AG09319 (cell line): Measurements from ENCODE around the gene STX1A.

Experiments
- DNase-seq: peaks from one replicate; pipeline ENCODE4 v3.0.0-alpha.2; 2010; ENCODE audit warnings: low read depth; ENCODE audit errors: extremely low read depth
- TF ChIP-seq, protein P1 (sequence below): IDR thresholded peaks from 2 replicates; pipeline ENCODE4 v1.5.1; 2011; ENCODE audit warnings: low read depth, mild to moderate bottlenecking, inconsistent platforms, low read length, moderate library complexity

STX1A gene

DNA sequence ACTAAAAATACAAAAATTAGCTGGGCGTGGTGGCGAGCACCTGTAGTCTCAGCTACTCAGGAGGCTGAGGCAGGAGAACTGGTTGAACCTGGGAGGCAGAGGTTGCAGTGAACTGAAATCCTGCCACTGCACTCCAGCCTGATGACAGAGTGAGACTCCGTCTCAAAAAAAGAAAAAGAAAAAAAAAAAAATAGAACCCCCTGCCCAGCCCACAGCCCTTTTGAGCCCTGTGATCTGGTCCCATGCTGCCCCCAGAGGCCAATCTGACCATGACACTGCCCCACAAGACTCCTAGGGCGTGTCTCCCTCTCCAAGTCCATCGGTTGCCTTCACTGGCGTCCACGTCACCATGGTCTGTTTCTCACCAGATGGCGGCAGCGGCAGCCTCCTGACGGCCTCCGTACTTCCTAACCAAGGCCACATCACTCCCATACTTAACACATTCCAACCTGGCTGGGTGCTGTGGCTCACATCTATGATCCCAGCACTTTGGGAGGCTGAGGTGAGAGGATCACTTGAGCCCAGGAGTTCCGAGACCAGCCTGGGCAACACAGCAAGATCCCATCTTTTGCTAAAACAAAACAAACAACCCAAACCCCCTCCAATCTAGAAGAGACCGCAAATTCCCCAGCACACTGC is 18.0 kb downstream of the STX1A start:
- TF ChIP-seq, protein P1, sequence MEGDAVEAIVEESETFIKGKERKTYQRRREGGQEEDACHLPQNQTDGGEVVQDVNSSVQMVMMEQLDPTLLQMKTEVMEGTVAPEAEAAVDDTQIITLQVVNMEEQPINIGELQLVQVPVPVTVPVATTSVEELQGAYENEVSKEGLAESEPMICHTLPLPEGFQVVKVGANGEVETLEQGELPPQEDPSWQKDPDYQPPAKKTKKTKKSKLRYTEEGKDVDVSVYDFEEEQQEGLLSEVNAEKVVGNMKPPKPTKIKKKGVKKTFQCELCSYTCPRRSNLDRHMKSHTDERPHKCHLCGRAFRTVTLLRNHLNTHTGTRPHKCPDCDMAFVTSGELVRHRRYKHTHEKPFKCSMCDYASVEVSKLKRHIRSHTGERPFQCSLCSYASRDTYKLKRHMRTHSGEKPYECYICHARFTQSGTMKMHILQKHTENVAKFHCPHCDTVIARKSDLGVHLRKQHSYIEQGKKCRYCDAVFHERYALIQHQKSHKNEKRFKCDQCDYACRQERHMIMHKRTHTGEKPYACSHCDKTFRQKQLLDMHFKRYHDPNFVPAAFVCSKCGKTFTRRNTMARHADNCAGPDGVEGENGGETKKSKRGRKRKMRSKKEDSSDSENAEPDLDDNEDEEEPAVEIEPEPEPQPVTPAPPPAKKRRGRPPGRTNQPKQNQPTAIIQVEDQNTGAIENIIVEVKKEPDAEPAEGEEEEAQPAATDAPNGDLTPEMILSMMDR, result peak; percentile 55
- DNase-seq, result no peak

DNA sequence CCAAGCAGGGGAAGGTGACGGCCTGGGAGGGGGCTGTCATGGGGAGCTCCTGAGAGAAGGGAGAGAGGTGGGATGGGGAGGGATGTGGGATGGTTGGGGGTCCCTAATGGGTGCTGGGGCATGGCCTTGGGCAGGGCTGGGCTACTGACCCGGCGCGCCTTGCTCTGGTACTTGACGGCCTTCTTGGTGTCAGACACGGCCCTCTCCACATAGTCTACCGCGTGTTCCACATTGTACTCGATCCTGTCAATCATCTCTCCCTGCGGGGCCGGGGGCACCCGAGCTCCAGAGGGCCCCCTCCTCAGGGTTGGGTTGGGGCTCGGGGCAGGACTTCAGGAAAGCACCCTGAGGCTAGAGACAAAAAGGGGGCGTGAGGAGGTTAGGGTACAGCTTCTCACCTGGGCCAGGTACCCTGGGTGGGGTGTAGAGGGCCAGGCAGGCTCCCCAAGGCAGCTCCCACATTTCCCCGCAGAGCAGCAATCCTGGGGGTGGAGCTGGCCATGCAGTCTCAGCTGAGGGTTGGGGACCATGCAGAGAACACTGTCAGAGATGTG is 18.8 kb downstream of the STX1A start:
- TF ChIP-seq, protein P1, result no peak

DNA sequence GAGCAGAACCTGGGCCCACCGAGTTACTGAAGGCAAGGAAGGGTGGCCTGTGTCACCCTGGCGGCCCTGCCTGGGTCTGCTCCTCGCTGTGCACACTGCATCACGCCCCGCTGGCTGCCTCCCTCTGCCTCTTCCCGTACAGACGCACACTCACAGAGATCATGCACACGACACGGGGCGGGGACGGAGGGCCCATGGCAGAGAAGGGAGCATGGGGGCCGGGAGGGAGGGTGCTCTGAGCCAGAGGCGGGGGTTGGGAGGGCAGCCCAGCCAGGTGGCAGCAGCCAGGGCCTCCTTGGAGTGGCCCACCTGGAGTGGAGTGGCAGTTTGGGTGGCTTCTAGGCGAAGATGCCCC is 19.4 kb downstream of the STX1A start:
- TF ChIP-seq, protein P1, result no peak
- no peak for DNase-seq

More for the DNA sequence above, 18.8 kb downstream of the STX1A start:
- DNase-seq, result no peak

DNA sequence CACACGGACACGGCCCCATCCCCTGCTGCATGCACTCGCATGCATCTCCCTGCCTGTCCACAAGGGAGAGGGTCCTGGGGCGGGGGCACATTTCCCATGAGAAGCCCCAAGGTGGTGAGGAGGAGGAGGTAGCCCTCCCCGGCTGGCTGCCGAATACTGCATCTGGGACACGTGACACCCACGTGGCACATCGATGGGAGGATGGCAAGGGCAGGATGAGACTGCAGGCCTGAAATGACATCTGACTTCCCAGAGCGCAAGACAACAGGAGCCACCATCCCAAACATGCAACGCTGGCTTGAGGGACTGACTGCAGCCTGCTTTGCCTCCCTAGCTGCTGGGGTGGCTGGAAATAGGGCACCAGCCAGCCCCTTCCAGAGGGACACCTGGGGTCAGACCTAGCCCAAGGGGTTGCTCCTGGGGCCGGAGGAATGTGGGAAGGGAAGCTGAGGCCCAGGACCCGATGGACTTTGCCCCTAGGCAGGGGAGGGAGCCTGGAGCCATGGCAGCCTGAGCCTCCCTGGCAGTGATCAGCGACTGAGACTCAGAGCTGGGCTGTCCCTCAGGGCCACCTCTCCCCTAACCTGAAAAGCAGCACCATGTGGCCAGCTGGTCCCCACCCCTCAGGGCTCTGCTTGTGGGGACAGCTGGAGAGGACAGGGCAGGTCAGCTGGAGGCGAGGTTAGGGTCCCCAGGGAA is 19.9 kb downstream of the STX1A start:
- DNase-seq, result no peak
- TF ChIP-seq, protein P1, result no peak

DNA sequence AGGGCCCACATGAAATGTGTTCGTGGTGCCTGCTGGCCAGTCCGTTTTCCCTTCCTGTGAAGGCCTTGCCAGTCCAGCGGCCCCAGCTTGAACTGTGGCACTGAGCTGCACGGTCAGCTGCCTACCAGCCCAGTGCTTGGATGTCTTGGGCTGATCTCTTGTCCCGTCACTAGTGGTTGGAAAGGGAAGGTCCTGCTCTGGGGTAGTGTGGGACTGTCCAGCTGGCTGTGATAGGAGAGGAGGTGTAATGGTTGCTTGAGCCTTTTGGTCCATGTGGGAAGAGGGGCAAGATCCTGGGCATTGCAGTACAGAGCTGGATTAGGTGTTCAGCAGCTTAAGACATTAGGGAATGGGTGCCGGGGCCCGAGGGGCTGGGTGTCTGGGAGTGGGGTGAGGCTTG is 21.1 kb downstream of the STX1A start:
- TF ChIP-seq, protein P1, result no peak
- DNase-seq, result no peak

DNA sequence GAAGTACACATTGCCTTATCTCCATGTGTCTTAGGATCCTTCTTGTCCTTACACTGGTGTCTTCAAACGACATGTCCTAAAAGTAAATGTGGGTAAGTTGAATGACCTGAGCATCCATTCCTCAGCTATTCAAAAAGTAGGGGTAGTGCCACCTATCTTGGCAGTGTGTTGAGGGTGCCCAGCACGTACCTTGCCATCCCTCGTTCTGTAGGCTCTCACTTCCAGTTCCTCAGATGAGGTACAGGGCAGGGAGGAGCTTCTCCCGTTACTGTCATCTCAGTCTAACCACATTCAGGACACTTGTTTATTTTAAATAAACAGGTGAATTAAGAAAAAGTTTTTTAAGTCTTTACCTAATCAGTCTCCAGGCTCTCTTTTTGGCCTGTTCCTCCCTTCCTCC is 23.1 kb downstream of the STX1A start:
- no peak for DNase-seq

DNA sequence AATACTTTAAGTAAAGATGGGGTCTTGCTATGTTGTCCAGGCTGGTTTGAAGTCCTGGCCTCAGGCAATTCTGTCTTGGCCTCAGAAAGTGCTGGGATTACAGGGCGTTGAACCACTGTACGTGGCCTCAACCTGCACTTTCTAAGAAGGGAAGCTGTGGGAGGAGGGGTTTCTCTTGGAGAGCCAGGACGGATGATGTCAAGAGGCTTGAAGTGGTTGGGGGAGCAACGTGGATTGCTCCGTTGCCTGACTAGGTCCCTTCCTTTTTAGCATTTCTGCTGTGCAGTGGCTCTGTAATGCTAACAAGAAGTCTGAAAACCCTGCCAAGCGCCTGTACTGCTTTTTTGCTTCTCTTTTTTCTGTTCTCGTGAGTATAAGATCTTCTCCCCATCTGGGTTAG is 28.8 kb downstream of the STX1A start:
- DNase-seq, result no peak
- TF ChIP-seq, protein P1, result no peak

More for the DNA sequence above, 23.1 kb downstream of the STX1A start:
- TF ChIP-seq, protein P1, result no peak
